CD8-positive, alpha-beta memory T cell (primary cell): ENCODE results near the gene P2RY12. TPM values are rescaled to one million over a fixed set of nuclear protein-coding genes. Genes with fewer than 3 reads are reported as not detected.
"Not testable (repeated sequence)": the region's sequence is repeated elsewhere in the genome, so short reads cannot be mapped to it uniquely, and the experiment has no call there.

Source experiments
- CTCF ChIA-PET: fragments of 350-600 bp; sonication (Branson Sonifier 250); formaldehyde crosslinking; loops from one replicate; lab custom pipeline; 2021; ENCODE audit warnings: antibody characterized with exemption; lab: Charles Lee
- POLR2A ChIA-PET: fragments of 350-600 bp; sonication (Branson Sonifier 250); formaldehyde crosslinking; loops from one replicate; lab custom pipeline; 2021; ENCODE audit warnings: antibody characterized with exemption; lab: Charles Lee
- DNase-seq, 5 donors: peaks; one replicate each; pipeline versions ENCODE4 v3.0.0 to v3.0.0-alpha.2; 2020 to 2022; ENCODE audit warnings: mixed read lengths in 1 of 5
- H3K27ac ChIP-seq: one replicate; pipeline ENCODE4 v1.7.0; 2013; ENCODE audit warnings: low read depth, mild to moderate bottlenecking, low read length, moderate library complexity
- H3K27me3 ChIP-seq: 2 replicates; pipeline ENCODE4 v1.7.0; 2013; ENCODE audit warnings: low read length, mild to moderate bottlenecking; ENCODE audit not compliant: insufficient read depth, poor library complexity, severe bottlenecking
- H3K36me3 ChIP-seq: 2 replicates; pipeline ENCODE4 v1.7.0; 2013; ENCODE audit warnings: mild to moderate bottlenecking, low read length, moderate library complexity; ENCODE audit not compliant: insufficient read depth
- H3K4me1 ChIP-seq: 2 replicates; pipeline ENCODE4 v1.7.0; 2013; ENCODE audit warnings: mild to moderate bottlenecking, low read length, moderate library complexity; ENCODE audit not compliant: insufficient read depth
- H3K4me3 ChIP-seq: 2 replicates; pipeline ENCODE4 v1.7.0; 2013; ENCODE audit warnings: mild to moderate bottlenecking, low read length
- H3K9me3 ChIP-seq: 2 replicates; pipeline ENCODE4 v1.7.0; 2013; ENCODE audit warnings: mild to moderate bottlenecking, low read length
- H3K27ac Mint-ChIP-seq, 8 donors: one replicate each; pipeline ENCODE4 v1.8.0; 2020 to 2021; ENCODE audit warnings: mixed read lengths in 8 of 8, mild to moderate bottlenecking in 6 of 8, inconsistent platforms in 3 of 8, moderate library complexity in 3 of 8
- H3K27me3 Mint-ChIP-seq, 2 donors: one replicate each; pipeline ENCODE4 v1.8.0; 2020 to 2021; ENCODE audit warnings: mixed read lengths in 2 of 2, mild to moderate bottlenecking in 1 of 2, moderate library complexity in 1 of 2
- H3K36me3 Mint-ChIP-seq, 3 donors: one replicate each; pipeline ENCODE4 v1.8.0; 2020 to 2021; ENCODE audit warnings: mixed read lengths in 3 of 3, inconsistent platforms in 1 of 3, mild to moderate bottlenecking in 1 of 3
- H3K4me1 Mint-ChIP-seq, 3 donors: one replicate each; pipeline ENCODE4 v1.8.0; 2020 to 2021; ENCODE audit warnings: mixed read lengths in 3 of 3, inconsistent platforms in 1 of 3, mild to moderate bottlenecking in 1 of 3
- H3K4me3 Mint-ChIP-seq, 7 donors: one replicate each; pipeline ENCODE4 v1.8.0; 2020 to 2021; ENCODE audit warnings: mixed read lengths in 7 of 7, mild to moderate bottlenecking in 6 of 7, moderate library complexity in 4 of 7, inconsistent platforms in 2 of 7
- H3K9me3 Mint-ChIP-seq, 5 donors: one replicate each; pipeline ENCODE4 v1.8.0; 2020 to 2022; ENCODE audit warnings: mixed read lengths in 5 of 5, mild to moderate bottlenecking in 3 of 5, moderate library complexity in 2 of 5, inconsistent platforms in 1 of 5
- polyA plus RNA-seq: library from polyadenylated mRNA; unstranded; fragments of 300-500 nt; fragmentation: Illumina TruSeq; gene quantifications from one replicate; pipeline ENCODE4 v1.2.3, GENCODE V29; 2021
- total RNA-seq, 2 experiments: library from RNA; stranded (reverse); gene quantifications; one replicate each; pipeline ENCODE4 v1.2.3, GENCODE V29; 2021

P2RY12 gene
- total and polyA plus RNA-seq, 3 experiments from 2014 or later: not detected

- Mint-ChIP-seq H3K4me1 (no peaks in the 10 kb centered on the region), H3K4me3 (no peak overlapping the region), H3K27ac (no peak overlapping the region), H3K36me3 (no peaks in the 10 kb centered on the region), H3K27me3 (peaks cover 0 to 26% of the 10 kb centered on the region in 2 donors), H3K9me3 (peaks cover 0 to 2% (median 0%) of the 10 kb centered on the region in 5 donors)
- H3K27ac ChIP-seq: no peak overlapping the region
- no peaks in the 10 kb centered on the region for H3K27me3 ChIP-seq
- no peak overlapping the region for H3K4me3 ChIP-seq
- no peaks in the 10 kb centered on the region for H3K9me3 ChIP-seq
- POLR2A ChIA-PET: no interaction called here
- H3K36me3 ChIP-seq: no peaks in the 10 kb centered on the region
- no peaks in the 10 kb centered on the region for H3K4me1 ChIP-seq
- CTCF ChIA-PET: no interaction called here
- DNase-seq: no peak
Measured at GRCh38 chr3:151402349-151402748, 17.8 kb upstream of the P2RY12 start.

GRCh38 chr3:151400341-151400740, 15.8 kb upstream of the P2RY12 start:
- H3K9me3 ChIP-seq: no peaks in the 10 kb centered on the region
- H3K27ac Mint-ChIP-seq: no peak overlapping the region
- no peaks in the 10 kb centered on the region for H3K36me3 ChIP-seq
- no peaks in the 10 kb centered on the region for H3K27me3 ChIP-seq
- no peaks in the 10 kb centered on the region for H3K4me1 ChIP-seq
- no peaks in the 10 kb centered on the region for H3K4me1 Mint-ChIP-seq
- H3K4me3 ChIP-seq: no peak overlapping the region
- no peak overlapping the region for H3K4me3 Mint-ChIP-seq
- POLR2A ChIA-PET: no interaction called here
- H3K27me3 Mint-ChIP-seq: peaks cover 0 to 26% of the 10 kb centered on the region in 2 donors
- H3K36me3 Mint-ChIP-seq: no peaks in the 10 kb centered on the region
- DNase-seq: no peak
- H3K27ac ChIP-seq: no peak overlapping the region
- CTCF ChIA-PET: no interaction called here
- no peaks in the 10 kb centered on the region for H3K9me3 Mint-ChIP-seq

GRCh38 chr3:151398895-151399294, 14.3 kb upstream of the P2RY12 start:
- Histone ChIP-seq H3K36me3 (no peaks in the 10 kb centered on the region), H3K27ac (no peak overlapping the region), H3K4me1 (no peaks in the 10 kb centered on the region), H3K9me3 (no peaks in the 10 kb centered on the region), H3K4me3 (no peak overlapping the region), H3K27me3 (no peaks in the 10 kb centered on the region)
- H3K27ac Mint-ChIP-seq: no peak overlapping the region
- no peak overlapping the region for H3K4me3 Mint-ChIP-seq
- H3K36me3 Mint-ChIP-seq: no peaks in the 10 kb centered on the region
- no peaks in the 10 kb centered on the region for H3K4me1 Mint-ChIP-seq
- H3K27me3 Mint-ChIP-seq: peaks cover 0 to 24% of the 10 kb centered on the region in 2 donors
- ChIA-PET POLR2A (no interaction called here), CTCF (no interaction called here)
- DNase-seq: no peak
- H3K9me3 Mint-ChIP-seq: no peaks in the 10 kb centered on the region

GRCh38 chr3:151395806-151396205, 11.3 kb upstream of the P2RY12 start:
- Histone ChIP-seq H3K4me1 (no peaks in the 10 kb centered on the region), H3K27ac (no peak overlapping the region), H3K9me3 (no peaks in the 10 kb centered on the region), H3K36me3 (no peaks in the 10 kb centered on the region), H3K27me3 (no peaks in the 10 kb centered on the region), H3K4me3 (no peak overlapping the region)
- H3K36me3 Mint-ChIP-seq: no peaks in the 10 kb centered on the region
- H3K4me3 Mint-ChIP-seq: no peak overlapping the region
- H3K4me1 Mint-ChIP-seq: no peaks in the 10 kb centered on the region
- H3K27me3 Mint-ChIP-seq: peaks cover 3 to 25% of the 10 kb centered on the region in 2 donors
- ChIA-PET CTCF (interaction anchor here (1.2 kb wide), 1 partner anchor 17 kb away, joined by 4 read pairs; no protein-coding TSS in a partner anchor), POLR2A (no interaction called here)
- no peak for DNase-seq
- H3K9me3 Mint-ChIP-seq: no peaks in the 10 kb centered on the region
- no peak overlapping the region for H3K27ac Mint-ChIP-seq

GRCh38 chr3:151394611-151395010, 10.1 kb upstream of the P2RY12 start:
- ChIA-PET POLR2A (no interaction called here), CTCF (no interaction called here)
- H3K36me3 Mint-ChIP-seq: no peaks in the 10 kb centered on the region
- no peaks in the 10 kb centered on the region for H3K4me1 Mint-ChIP-seq
- no peak overlapping the region for H3K27ac ChIP-seq
- no peaks in the 10 kb centered on the region for H3K36me3 ChIP-seq
- peaks cover 3 to 18% of the 10 kb centered on the region in 2 donors for H3K27me3 Mint-ChIP-seq
- H3K4me3 ChIP-seq: no peak overlapping the region
- H3K9me3 Mint-ChIP-seq: no peaks in the 10 kb centered on the region
- H3K27ac Mint-ChIP-seq: no peak overlapping the region
- no peak for DNase-seq
- no peaks in the 10 kb centered on the region for H3K4me1 ChIP-seq
- H3K27me3 ChIP-seq: no peaks in the 10 kb centered on the region
- H3K9me3 ChIP-seq: no peaks in the 10 kb centered on the region
- no peak overlapping the region for H3K4me3 Mint-ChIP-seq

- Mint-ChIP-seq H3K4me1 (no peaks in the 10 kb centered on the region), H3K27me3 (peaks cover 3 to 24% of the 10 kb centered on the region in 2 donors), H3K9me3 (no peaks in the 10 kb centered on the region), H3K27ac (no peak overlapping the region), H3K36me3 (no peaks in the 10 kb centered on the region), H3K4me3 (no peak overlapping the region)
- ChIA-PET CTCF (no interaction called here), POLR2A (no interaction called here)
- Histone ChIP-seq H3K9me3 (no peaks in the 10 kb centered on the region), H3K4me3 (no peak overlapping the region), H3K4me1 (no peaks in the 10 kb centered on the region), H3K27ac (no peak overlapping the region), H3K36me3 (no peaks in the 10 kb centered on the region), H3K27me3 (no peaks in the 10 kb centered on the region)
- no peak for DNase-seq
Measured at GRCh38 chr3:151393941-151394340, 9.4 kb upstream of the P2RY12 start.

GRCh38 chr3:151393146-151393830, 8.7 kb upstream of the P2RY12 start:
- H3K27ac Mint-ChIP-seq: no peak overlapping the region
- H3K27ac ChIP-seq: no peak overlapping the region
- DNase-seq: no peak
- POLR2A ChIA-PET: no interaction called here
- H3K9me3 ChIP-seq: no peaks in the 10 kb centered on the region
- peaks cover 3 to 24% of the 10 kb centered on the region in 2 donors for H3K27me3 Mint-ChIP-seq
- no peaks in the 10 kb centered on the region for H3K36me3 ChIP-seq
- H3K27me3 ChIP-seq: no peaks in the 10 kb centered on the region
- no peak overlapping the region for H3K4me3 Mint-ChIP-seq
- no peaks in the 10 kb centered on the region for H3K4me1 ChIP-seq
- no peaks in the 10 kb centered on the region for H3K36me3 Mint-ChIP-seq
- H3K4me3 ChIP-seq: no peak overlapping the region
- H3K4me1 Mint-ChIP-seq: no peaks in the 10 kb centered on the region
- CTCF ChIA-PET: no interaction called here
- H3K9me3 Mint-ChIP-seq: no peaks in the 10 kb centered on the region

GRCh38 chr3:151392191-151392590, 7.6 kb upstream of the P2RY12 start:
- H3K36me3 ChIP-seq, DNase-seq, H3K9me3 Mint-ChIP-seq, H3K4me3 Mint-ChIP-seq, H3K27ac ChIP-seq, H3K4me1 ChIP-seq, CTCF ChIA-PET, H3K4me1 Mint-ChIP-seq, H3K9me3 ChIP-seq, H3K27me3 ChIP-seq, POLR2A ChIA-PET, H3K27ac Mint-ChIP-seq, H3K36me3 Mint-ChIP-seq, H3K4me3 ChIP-seq: not testable (repeated sequence)
- H3K27me3 Mint-ChIP-seq: peaks cover 3 to 24% of the 10 kb centered on the region in 2 donors
